ENCODE results near the gene MCC. TPM values are rescaled to one million over a fixed set of nuclear protein-coding genes. Genes with fewer than 3 reads are reported as not detected.

Gene MCC
- total and polyA plus RNA-seq, 2 of the 4 experiments (the other 2 are of a cell fraction): 5.0 to 20.6 TPM

GRCh38 chr5:113333411-113333810 lies 154.8 kb downstream of the MCC start:
- ChIA-PET CTCF (no interaction called here), POLR2A (ENCODE audit: unreplicated experiment) (no interaction called here)
- H3K9me3 ChIP-seq (ENCODE audit: control insufficient read depth, insufficient read depth, low read length): no peaks in the 10 kb centered on the region
- no peak overlapping the region for H2BK120ac ChIP-seq (ENCODE audit: low read depth, low read length)
- no peak overlapping the region for H3K18ac ChIP-seq (ENCODE audit: low read depth, low read length)
- H2BK5ac ChIP-seq (ENCODE audit: low read depth, low read length, poor library complexity, severe bottlenecking): no peak overlapping the region
- intact Hi-C loops (cut with micrococcal nuclease): no loop called here
- DNase-seq (no peak), ATAC-seq (ENCODE audit: low read depth) (no peak)
- no peak overlapping the region for H3K4me3 ChIP-seq (ENCODE audit: insufficient read depth, low read depth, low read length)
- no peaks in the 10 kb centered on the region for H3K27me3 ChIP-seq (ENCODE audit: control insufficient read depth, insufficient read depth, low read length)
- no TSS peak for BruUV-seq (replicated peaks)
- no CpG with 5 or more reads among the region's 1 CpG for WGBS, 2 experiments (ENCODE audit: extremely low coverage in 2 of 2, insufficient read length in 1 of 2)
- no peak overlapping the region for H3K4me2 ChIP-seq (ENCODE audit: low read depth, low read length)
- no peak overlapping the region for H3K9ac ChIP-seq (ENCODE audit: low read depth, low read length)
- in situ Hi-C loops (cut with MboI; ENCODE audit: low sequenced_read_pairs): no loop called here
- no peak overlapping the region for H3K56ac ChIP-seq (ENCODE audit: extremely low read depth, insufficient read depth, low read length)
- no peak overlapping the region for H2BK20ac ChIP-seq (ENCODE audit: low read depth, low read length)
- H3K9me1 ChIP-seq (ENCODE audit: insufficient read depth, low read length): peaks cover 2% of the 10 kb centered on the region; the same call in 1 of the 2 replicates
- no peak overlapping the region for H4K8ac ChIP-seq (ENCODE audit: low read depth in 2 of 2, low read length in 2 of 2)
- no peak overlapping the region for H3K4ac ChIP-seq (ENCODE audit: low read depth, low read length)
- H4K20me1 ChIP-seq (ENCODE audit: insufficient read depth, low read length): no peaks in the 10 kb centered on the region
- H2AK9ac ChIP-seq (replicated peaks; ENCODE audit: low read depth, low read length, poor library complexity): no peak overlapping the region
- no peak overlapping the region for H3K27ac ChIP-seq (ENCODE audit: insufficient read depth, low read length)
- H4K5ac ChIP-seq (ENCODE audit: low read depth, low read length): no peak overlapping the region
- peaks cover 9% of the 10 kb centered on the region for H3K4me1 ChIP-seq (ENCODE audit: control insufficient read depth, insufficient read depth, low read length)
- H3K23ac ChIP-seq (ENCODE audit: low read depth, low read length): no peak overlapping the region
- no peak overlapping the region for H3K14ac ChIP-seq (replicated peaks; ENCODE audit: low read depth, low read length)
- no peak overlapping the region for H2AFZ ChIP-seq (replicated peaks; ENCODE audit: low read length, poor library complexity)
- no peak for TF ChIP-seq CTCF (conservative IDR thresholded peaks at IDR 0.05; ENCODE audit: low read depth, low read length)
- H3K79me1 ChIP-seq (ENCODE audit: low read depth in 1 of 2, low read length in 2 of 2): no peaks in the 10 kb centered on the region
- H2BK15ac ChIP-seq (ENCODE audit: low read depth, low read length): no peak overlapping the region
- dilution Hi-C loops (cut with HindIII; ENCODE audit: low sequenced_read_pairs, unreplicated experiment): no loop called here
- H4K91ac ChIP-seq (ENCODE audit: insufficient read depth, low read depth, low read length): no peak overlapping the region
- H3K36me3 ChIP-seq (ENCODE audit: control insufficient read depth, insufficient read depth, low read length): no peaks in the 10 kb centered on the region; the same call in 1 of the 2 replicates
- H2AK5ac ChIP-seq (ENCODE audit: low read depth, low read length): no peak overlapping the region
